ENCODE measurements around the gene CCNF.

GRCh38 chr16:2493605-2494004, 64.4 kb downstream of the CCNF start:
- TF ChIP-seq, protein P1, sequence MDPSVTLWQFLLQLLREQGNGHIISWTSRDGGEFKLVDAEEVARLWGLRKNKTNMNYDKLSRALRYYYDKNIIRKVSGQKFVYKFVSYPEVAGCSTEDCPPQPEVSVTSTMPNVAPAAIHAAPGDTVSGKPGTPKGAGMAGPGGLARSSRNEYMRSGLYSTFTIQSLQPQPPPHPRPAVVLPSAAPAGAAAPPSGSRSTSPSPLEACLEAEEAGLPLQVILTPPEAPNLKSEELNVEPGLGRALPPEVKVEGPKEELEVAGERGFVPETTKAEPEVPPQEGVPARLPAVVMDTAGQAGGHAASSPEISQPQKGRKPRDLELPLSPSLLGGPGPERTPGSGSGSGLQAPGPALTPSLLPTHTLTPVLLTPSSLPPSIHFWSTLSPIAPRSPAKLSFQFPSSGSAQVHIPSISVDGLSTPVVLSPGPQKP (IDR thresholded peaks at IDR 0.05; ENCODE audit: borderline replicate concordance, low read depth, low read length): no peak
- TF ChIP-seq, protein P2, sequence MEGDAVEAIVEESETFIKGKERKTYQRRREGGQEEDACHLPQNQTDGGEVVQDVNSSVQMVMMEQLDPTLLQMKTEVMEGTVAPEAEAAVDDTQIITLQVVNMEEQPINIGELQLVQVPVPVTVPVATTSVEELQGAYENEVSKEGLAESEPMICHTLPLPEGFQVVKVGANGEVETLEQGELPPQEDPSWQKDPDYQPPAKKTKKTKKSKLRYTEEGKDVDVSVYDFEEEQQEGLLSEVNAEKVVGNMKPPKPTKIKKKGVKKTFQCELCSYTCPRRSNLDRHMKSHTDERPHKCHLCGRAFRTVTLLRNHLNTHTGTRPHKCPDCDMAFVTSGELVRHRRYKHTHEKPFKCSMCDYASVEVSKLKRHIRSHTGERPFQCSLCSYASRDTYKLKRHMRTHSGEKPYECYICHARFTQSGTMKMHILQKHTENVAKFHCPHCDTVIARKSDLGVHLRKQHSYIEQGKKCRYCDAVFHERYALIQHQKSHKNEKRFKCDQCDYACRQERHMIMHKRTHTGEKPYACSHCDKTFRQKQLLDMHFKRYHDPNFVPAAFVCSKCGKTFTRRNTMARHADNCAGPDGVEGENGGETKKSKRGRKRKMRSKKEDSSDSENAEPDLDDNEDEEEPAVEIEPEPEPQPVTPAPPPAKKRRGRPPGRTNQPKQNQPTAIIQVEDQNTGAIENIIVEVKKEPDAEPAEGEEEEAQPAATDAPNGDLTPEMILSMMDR (conservative IDR thresholded peaks at IDR 0.05; ENCODE audit: low read depth, low read length): no peak
- TF ChIP-seq MAFK (IDR thresholded peaks at IDR 0.05; ENCODE audit: low read depth, low read length): no peak
- no peak for TF ChIP-seq USF2 (IDR thresholded peaks at IDR 0.05; ENCODE audit: low read depth, low read length)
- TF ChIP-seq POLR2A (IDR thresholded peaks at IDR 0.05; ENCODE audit: low read depth, low read length): no peak
- no peak for TF ChIP-seq FOS (IDR thresholded peaks at IDR 0.05; ENCODE audit: low read depth, low read length)

All from IMR-90 (cell line).